GM18909 (cell line): ENCODE results near the gene S100A9.
"Not testable (repeated sequence)": the region's sequence is repeated elsewhere in the genome, so short reads cannot be mapped to it uniquely, and the experiment has no call there.

Experiments
- ATAC-seq: cut with Tn5 transposase; IDR thresholded peaks from one replicate; pipeline ENCODE4 v1.9.1; 2021; ENCODE audit warnings: mild to moderate bottlenecking; ENCODE audit not compliant: unreplicated experiment, poor library complexity

The S100A9 gene

GRCh38 chr1:153343811-153344717, 13.6 kb upstream of the S100A9 start:
- no peak for ATAC-seq

- ATAC-seq: no peak
Measured at GRCh38 chr1:153344718-153345025, 13.0 kb upstream of the S100A9 start.

- no peak for ATAC-seq
Measured at GRCh38 chr1:153345187-153346076, 12.2 kb upstream of the S100A9 start.

- no peak for ATAC-seq
Measured at GRCh38 chr1:153346077-153346723, 11.5 kb upstream of the S100A9 start.

- not testable (repeated sequence) for ATAC-seq
Measured at GRCh38 chr1:153347049-153347448, 10.6 kb upstream of the S100A9 start.

- no peak for ATAC-seq
Measured at GRCh38 chr1:153347856-153348255, 9.8 kb upstream of the S100A9 start.

- ATAC-seq: no peak
Measured at GRCh38 chr1:153348511-153349362, 8.9 kb upstream of the S100A9 start, which contains the start of gene PGLYRP4. TSS of gene PGLYRP4 (minus strand) at chr1:153348841. CDS start at chr1:153347932, 909 bp downstream.

GRCh38 chr1:153349363-153350320, 8.0 kb upstream of the S100A9 start:
- no peak for ATAC-seq

- ATAC-seq: no peak
Measured at GRCh38 chr1:153350321-153350957, 7.2 kb upstream of the S100A9 start.

- ATAC-seq: peak; percentile 53
Measured at GRCh38 chr1:153352523-153352922, 5.1 kb upstream of the S100A9 start.

- no peak for ATAC-seq
Measured at GRCh38 chr1:153353226-153353947, 4.3 kb upstream of the S100A9 start.

GRCh38 chr1:153354515-153355193, 3.0 kb upstream of the S100A9 start:
- no peak for ATAC-seq

GRCh38 chr1:153355445-153356071, 2.1 kb upstream of the S100A9 start:
- no peak for ATAC-seq

- ATAC-seq: no peak
Measured at GRCh38 chr1:153356392-153357075, 1.1 kb upstream of the S100A9 start.

GRCh38 chr1:153357076-153357852, 390 bp upstream of the S100A9 start:
- ATAC-seq: no peak

- no peak for ATAC-seq
Measured at GRCh38 chr1:153358691-153358975, 979 bp downstream of the S100A9 start.
